Measurements from ENCODE around the gene ZBTB16.

ZBTB16 gene

DNA sequence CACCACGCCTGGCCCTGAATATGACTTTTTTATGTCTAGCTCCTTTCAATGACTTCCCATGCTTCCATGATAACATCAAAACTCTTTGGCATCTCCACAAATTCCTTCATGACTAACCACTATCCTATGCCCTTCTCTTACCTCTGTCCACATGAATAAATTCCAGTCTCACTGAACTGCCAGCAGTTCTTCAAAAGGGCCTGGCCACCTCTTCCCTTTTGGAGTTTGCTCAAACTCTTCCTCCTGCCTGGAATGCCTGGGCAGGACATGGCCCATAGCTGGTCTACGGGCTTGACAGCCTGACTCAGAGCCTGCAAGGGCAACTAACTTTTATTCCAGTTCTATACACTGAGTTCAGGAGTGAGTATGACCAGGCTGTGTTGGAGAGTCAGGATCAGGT, 41.8 kb upstream of the ZBTB16 start:
- DNase-seq (ENCODE audit: low read depth), result no peak
- TF ChIP-seq MAX (IDR thresholded peaks at IDR 0.05; ENCODE audit: low read depth, low read length), result no peak
- no peak for TF ChIP-seq MYC (IDR thresholded peaks at IDR 0.05; ENCODE audit: low read depth, low read length)
- TF ChIP-seq, protein P1, sequence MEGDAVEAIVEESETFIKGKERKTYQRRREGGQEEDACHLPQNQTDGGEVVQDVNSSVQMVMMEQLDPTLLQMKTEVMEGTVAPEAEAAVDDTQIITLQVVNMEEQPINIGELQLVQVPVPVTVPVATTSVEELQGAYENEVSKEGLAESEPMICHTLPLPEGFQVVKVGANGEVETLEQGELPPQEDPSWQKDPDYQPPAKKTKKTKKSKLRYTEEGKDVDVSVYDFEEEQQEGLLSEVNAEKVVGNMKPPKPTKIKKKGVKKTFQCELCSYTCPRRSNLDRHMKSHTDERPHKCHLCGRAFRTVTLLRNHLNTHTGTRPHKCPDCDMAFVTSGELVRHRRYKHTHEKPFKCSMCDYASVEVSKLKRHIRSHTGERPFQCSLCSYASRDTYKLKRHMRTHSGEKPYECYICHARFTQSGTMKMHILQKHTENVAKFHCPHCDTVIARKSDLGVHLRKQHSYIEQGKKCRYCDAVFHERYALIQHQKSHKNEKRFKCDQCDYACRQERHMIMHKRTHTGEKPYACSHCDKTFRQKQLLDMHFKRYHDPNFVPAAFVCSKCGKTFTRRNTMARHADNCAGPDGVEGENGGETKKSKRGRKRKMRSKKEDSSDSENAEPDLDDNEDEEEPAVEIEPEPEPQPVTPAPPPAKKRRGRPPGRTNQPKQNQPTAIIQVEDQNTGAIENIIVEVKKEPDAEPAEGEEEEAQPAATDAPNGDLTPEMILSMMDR (IDR thresholded peaks at IDR 0.05; ENCODE audit: low read depth, low read length), result no peak
- no peak for TF ChIP-seq POLR2A (IDR thresholded peaks at IDR 0.05; ENCODE audit: extremely low read depth, insufficient read length)
- H3K4me3 ChIP-seq (ENCODE audit: low read depth, low read length), result no peak overlapping the region

DNA sequence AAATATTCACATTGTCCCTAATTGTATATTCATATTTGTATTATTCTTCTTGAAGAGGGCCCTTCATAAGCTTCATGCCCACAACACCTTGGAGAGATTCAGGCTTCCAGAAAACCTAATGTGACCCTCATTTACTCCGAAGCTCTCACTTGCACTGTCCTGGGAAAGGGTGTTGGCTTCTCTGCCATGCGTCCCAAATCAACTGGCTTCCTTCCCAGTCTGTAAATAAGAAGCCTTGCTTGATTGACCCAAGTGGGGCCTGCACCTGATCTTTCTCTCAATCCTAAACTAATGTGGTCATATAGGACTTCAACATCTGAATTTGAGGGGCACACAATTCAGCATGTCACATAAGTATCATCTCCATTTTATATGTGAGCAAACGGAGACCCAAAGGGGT, 40.5 kb upstream of the ZBTB16 start:
- no peak for DNase-seq (ENCODE audit: low read depth)
- no peak overlapping the region for H3K4me3 ChIP-seq (ENCODE audit: low read depth, low read length)
- TF ChIP-seq, protein P1 (IDR thresholded peaks at IDR 0.05; ENCODE audit: low read depth, low read length), result no peak
- TF ChIP-seq MYC (IDR thresholded peaks at IDR 0.05; ENCODE audit: low read depth, low read length) (no peak), MAX (IDR thresholded peaks at IDR 0.05; ENCODE audit: low read depth, low read length) (no peak), POLR2A (IDR thresholded peaks at IDR 0.05; ENCODE audit: extremely low read depth, insufficient read length) (no peak)

DNA sequence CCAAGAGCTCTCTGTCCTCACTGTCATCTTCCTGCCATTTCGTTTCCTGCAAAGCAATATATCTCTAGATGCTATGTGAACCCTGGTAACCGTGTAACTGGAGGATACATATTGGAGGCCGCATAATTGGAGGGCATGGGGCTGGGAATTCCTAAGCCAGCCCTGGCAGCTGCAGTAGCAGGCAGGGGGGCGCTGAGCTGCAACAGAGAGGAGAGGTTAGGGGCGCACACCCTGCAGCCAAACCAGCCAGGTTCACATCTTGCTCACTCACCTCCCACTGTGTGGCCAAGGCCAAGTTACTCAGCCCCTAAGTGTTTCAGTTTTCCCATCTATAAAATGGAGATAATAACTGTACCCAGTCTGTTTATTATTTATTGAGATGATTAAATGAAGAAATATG, 39.9 kb upstream of the ZBTB16 start:
- TF ChIP-seq, protein P1 (IDR thresholded peaks at IDR 0.05; ENCODE audit: low read depth, low read length), result no peak
- TF ChIP-seq MYC (IDR thresholded peaks at IDR 0.05; ENCODE audit: low read depth, low read length) (no peak), MAX (IDR thresholded peaks at IDR 0.05; ENCODE audit: low read depth, low read length) (no peak), POLR2A (IDR thresholded peaks at IDR 0.05; ENCODE audit: extremely low read depth, insufficient read length) (no peak)
- DNase-seq (ENCODE audit: low read depth), result no peak
- no peak overlapping the region for H3K4me3 ChIP-seq (ENCODE audit: low read depth, low read length)

GRCh38 chr11:114025329-114025907, 34.1 kb upstream of the ZBTB16 start:
- TF ChIP-seq, protein P1 (IDR thresholded peaks at IDR 0.05; ENCODE audit: low read depth, low read length), result no peak
- TF ChIP-seq MYC (IDR thresholded peaks at IDR 0.05; ENCODE audit: low read depth, low read length) (no peak), POLR2A (IDR thresholded peaks at IDR 0.05; ENCODE audit: extremely low read depth, insufficient read length) (no peak)
- no peak for DNase-seq (ENCODE audit: low read depth)
- no peak overlapping the region for H3K4me3 ChIP-seq (ENCODE audit: low read depth, low read length)

DNA sequence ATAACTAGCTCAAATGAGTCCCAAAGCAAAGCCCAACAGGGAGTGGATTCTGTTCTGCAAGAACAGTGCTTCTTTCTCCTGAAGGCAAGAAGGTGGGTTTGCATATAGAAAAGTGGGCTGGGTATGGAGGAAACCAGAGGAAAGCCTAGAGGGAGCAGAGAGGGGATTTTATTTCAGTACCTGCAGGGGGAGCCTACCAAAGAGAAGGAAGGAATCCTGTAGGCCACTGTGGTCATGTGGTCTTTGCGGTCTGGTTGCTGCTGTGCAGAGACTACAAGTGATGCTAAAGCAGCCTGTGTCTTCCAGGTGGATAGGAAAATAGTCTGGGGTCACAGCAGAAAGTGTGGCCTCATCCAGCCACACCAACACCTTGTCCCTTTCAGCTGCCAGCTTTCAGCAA, 33.2 kb upstream of the ZBTB16 start:
- no peak overlapping the region for H3K4me3 ChIP-seq (ENCODE audit: low read depth, low read length)
- TF ChIP-seq, protein P1 (IDR thresholded peaks at IDR 0.05; ENCODE audit: low read depth, low read length), result peak; percentile 47
- TF ChIP-seq MAX (IDR thresholded peaks at IDR 0.05; ENCODE audit: low read depth, low read length) (no peak), MYC (IDR thresholded peaks at IDR 0.05; ENCODE audit: low read depth, low read length) (no peak)
- peak; percentile 73 for DNase-seq (ENCODE audit: low read depth)

DNA sequence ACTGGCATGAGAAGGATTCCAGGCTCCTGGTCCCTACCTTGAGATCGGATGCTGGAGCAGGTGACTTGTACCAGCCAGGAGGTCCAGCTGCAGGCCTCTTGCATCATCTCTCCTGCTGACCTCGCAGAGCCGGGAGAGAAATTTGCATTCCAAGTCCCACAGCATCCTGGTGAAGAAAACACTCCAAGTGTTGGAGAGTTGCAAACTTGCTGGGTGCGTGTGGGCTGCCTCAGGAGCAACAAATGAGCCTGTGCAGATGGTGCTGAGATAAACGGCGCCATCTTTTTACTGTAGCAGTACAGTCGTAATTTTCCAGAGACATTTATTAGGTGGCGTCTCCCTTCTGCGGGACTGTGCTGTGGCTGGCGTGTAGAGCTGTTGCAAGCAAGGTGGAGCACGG, 32.1 kb upstream of the ZBTB16 start:
- DNase-seq (ENCODE audit: low read depth), result no peak
- H3K4me3 ChIP-seq (ENCODE audit: low read depth, low read length), result no peak overlapping the region
- TF ChIP-seq MAX (IDR thresholded peaks at IDR 0.05; ENCODE audit: low read depth, low read length), result no peak
- TF ChIP-seq, protein P1 (IDR thresholded peaks at IDR 0.05; ENCODE audit: low read depth, low read length), result no peak

Measured in NB4 (cell line).